Spleen (tissue), 11 donors: ENCODE measurements around the gene MCOLN1. TPM values are rescaled to one million over a fixed set of nuclear protein-coding genes. Genes with fewer than 3 reads are reported as not detected.
"Not testable (repeated sequence)": the region's sequence is repeated elsewhere in the genome, so short reads cannot be mapped to it uniquely, and the experiment has no call there.

Experiments used
- DNase-seq: peaks from one replicate; pipeline ENCODE4 v3.0.0-alpha.2; 2020
- H3K27ac ChIP-seq, 8 donors: fragments of 200-600 bp; sonication (generic) in 7 of 8; 1 replicate in 4 of 8; 2 replicates in 4 of 8; pipeline versions ENCODE4 v1.5.0 to v1.8.0; 2016 to 2021; ENCODE audit warnings: inconsistent platforms in 4 of 8, mild to moderate bottlenecking in 4 of 8, moderate library complexity in 1 of 8
- H3K27me3 ChIP-seq, 7 donors: fragments of 200-600 bp; sonication (generic) in 6 of 7; replicated peaks in 1 of 7; 1 replicate in 4 of 7; 2 replicates in 3 of 7; pipeline versions ENCODE4 v1.5.0 to v1.8.0; 2016 to 2021; ENCODE audit warnings: inconsistent platforms in 3 of 7, mild to moderate bottlenecking in 1 of 7
- H3K36me3 ChIP-seq, 6 donors: fragments of 200-600 bp; sonication (generic) in 5 of 6; 1 replicate in 4 of 6; 2 replicates in 2 of 6; pipeline versions ENCODE4 v1.5.0 to v1.8.0; 2016 to 2021; ENCODE audit warnings: inconsistent platforms in 2 of 6
- H3K4me1 ChIP-seq, 6 donors: fragments of 200-600 bp; sonication (generic) in 5 of 6; 1 replicate in 3 of 6; 2 replicates in 3 of 6; pipeline versions ENCODE4 v1.5.0 to v1.8.0; 2016 to 2021; ENCODE audit warnings: inconsistent platforms in 3 of 6
- H3K4me3 ChIP-seq, 8 donors: fragments of 200-600 bp; sonication (generic) in 7 of 8; 1 replicate in 4 of 8; 2 replicates in 4 of 8; pipeline versions ENCODE4 v1.5.0 to v1.8.0; 2016 to 2021; ENCODE audit warnings: inconsistent platforms in 4 of 8, mild to moderate bottlenecking in 4 of 8, moderate library complexity in 2 of 8
- H3K9me3 ChIP-seq, 8 donors: fragments of 200-600 bp; sonication (generic) in 7 of 8; 1 replicate in 4 of 8; 2 replicates in 4 of 8; pipeline versions ENCODE4 v1.5.0 to v1.8.0; 2016 to 2021; ENCODE audit warnings: inconsistent platforms in 4 of 8
- CTCF ChIP-seq, 11 experiments: fragments of 200-600 bp in 7 of 11; fragments of 450-650 bp in 4 of 11; sonication (generic) in 4 of 11; IDR thresholded peaks in 8 of 11; conservative IDR thresholded peaks in 3 of 11; 1 replicate in 7 of 11; 2 replicates in 4 of 11; pipeline versions ENCODE4 v1.4.0 to v1.8.0; 2016 to 2021; ENCODE audit warnings: antibody characterized with exemption in 11 of 11, inconsistent platforms in 4 of 11, mild to moderate bottlenecking in 1 of 11
- POLR2A ChIP-seq, 3 donors: fragments of 450-650 bp; IDR thresholded peaks; one replicate each; pipeline ENCODE4 v1.5.1; 2017; ENCODE audit warnings: antibody characterized with exemption in 3 of 3, mild to moderate bottlenecking in 1 of 3
- POLR2AphosphoS5 ChIP-seq, 3 donors: sonication (generic); formaldehyde crosslinking; IDR thresholded peaks; one replicate each; pipeline ENCODE4 v1.5.1; 2017; ENCODE audit warnings: antibody characterized with exemption in 3 of 3
- WGBS, 5 donors: extraction: QIAGEN DNeasy Blood & Tissue Kit in 3 of 5; methylation state at CpG; one replicate each; pipeline versions ENCODE4 v1.1.5 to v1.1.7; 2013 to 2018; 5-methylcytosine and 5-hydroxymethylcytosine counted together
- intact Hi-C: fragments of 100-400 bp; cut with DNase I; formaldehyde crosslinking; loops from one replicate; pipeline ENCODE4 v1.15.0; 2023; ENCODE audit warnings: low total_unique reads
- polyA plus RNA-seq, 3 donors: library from polyadenylated mRNA; stranded (reverse); fragments of 200-250 nt; gene quantifications; one replicate each; pipeline ENCODE4 v1.2.1, GENCODE V29; 2013
- total RNA-seq, 7 donors: library from RNA; depleted of rRNA in 3 of 7; stranded (reverse); fragments of >200 nt in 3 of 7; fragmentation: NEBNext Ultra II Directional in 4 of 7; extraction: Animal tissue kit (Norgen Biotek cat#: 25700) in 4 of 7; gene quantifications; one replicate each; pipeline versions ENCODE4 v1.1.0 to v1.2.1, GENCODE V29; 2016 to 2021
- donor health status: healthy with polysubstance abuse.
- donor health status: DM: no; HTN: no; CAD: no; lungs with moderate emphysema.
- donor health status: DM: no; HTN: no; CAD: no.
- donor health status: Bipolar disorder and iron deficiency.
- donor health status: healthy.
- donor health status: DM: no; HTN: no; CAD: no.
- donor health status: DM: yes; HTN: yes; CAD: no.

Gene MCOLN1
- total and polyA plus RNA-seq, 10 donors = 25.1 to 166 (median 117) TPM

- TF ChIP-seq POLR2A (IDR thresholded peaks at IDR 0.05) (no peak), POLR2AphosphoS5 (IDR thresholded peaks at IDR 0.05) (no peak), CTCF (IDR thresholded peaks at IDR 0.05 in 8 of 11, conservative IDR thresholded peaks at IDR 0.05 in 3 of 11) (no peak)
- H3K4me1 ChIP-seq = peaks cover 0 to 6% (median 5%) of the 10 kb centered on the region in 6 donors
- no peaks in the 10 kb centered on the region for H3K9me3 ChIP-seq
- H3K36me3 ChIP-seq = no peaks in the 10 kb centered on the region
- WGBS, 5 donors = 81 to 90% (median 90%) methylated on average over 5 of the region's 5 CpGs
- intact Hi-C loops = no loop called here
- no peak for DNase-seq
- H3K27me3 ChIP-seq = no peaks in the 10 kb centered on the region
- H3K27ac ChIP-seq = no peak overlapping the region
- H3K4me3 ChIP-seq = no peak overlapping the region
These were observed 48.3 kb downstream of the MCOLN1 start for GRCh38 chr19:7570761-7571160.

GRCh38 chr19:7575434-7576040 is 53.1 kb downstream of the MCOLN1 start:
- no peak overlapping the region for H3K27ac ChIP-seq
- 61 to 78% (median 68%) methylated on average over 9 of the region's 9 CpGs for WGBS, 5 donors
- peaks cover 0 to 6% (median 0%) of the 10 kb centered on the region in 7 donors for H3K27me3 ChIP-seq
- no peaks in the 10 kb centered on the region for H3K9me3 ChIP-seq
- H3K4me1 ChIP-seq = no peaks in the 10 kb centered on the region
- H3K36me3 ChIP-seq = no peaks in the 10 kb centered on the region
- TF ChIP-seq POLR2AphosphoS5 (IDR thresholded peaks at IDR 0.05) (no peak), POLR2A (IDR thresholded peaks at IDR 0.05) (no peak), CTCF (IDR thresholded peaks at IDR 0.05 in 8 of 11, conservative IDR thresholded peaks at IDR 0.05 in 3 of 11) (no peak)
- DNase-seq = no peak
- intact Hi-C loops = no loop called here
- H3K4me3 ChIP-seq = no peak overlapping the region

- intact Hi-C loops, H3K9me3 ChIP-seq, H3K36me3 ChIP-seq, H3K27ac ChIP-seq, DNase-seq, H3K4me1 ChIP-seq, H3K4me3 ChIP-seq, H3K27me3 ChIP-seq: not testable (repeated sequence)
- WGBS, 5 donors = 88 to 100% (median 95%) methylated on average over 1 of the region's 1 CpG
These were observed 55.0 kb downstream of the MCOLN1 start for GRCh38 chr19:7577422-7577821.

GRCh38 chr19:7578127-7578526 is 55.7 kb downstream of the MCOLN1 start:
- whole genome bisulfite sequencing, 5 donors = 65 to 77% (median 68%) methylated on average over 6 of the region's 6 CpGs
- H3K36me3 ChIP-seq = no peaks in the 10 kb centered on the region
- no peaks in the 10 kb centered on the region for H3K4me1 ChIP-seq
- peaks cover 0 to 6% (median 0%) of the 10 kb centered on the region in 7 donors for H3K27me3 ChIP-seq
- TF ChIP-seq POLR2A (IDR thresholded peaks at IDR 0.05) (no peak), POLR2AphosphoS5 (IDR thresholded peaks at IDR 0.05) (no peak), CTCF (IDR thresholded peaks at IDR 0.05 in 8 of 11, conservative IDR thresholded peaks at IDR 0.05 in 3 of 11) (no peak)
- no peak overlapping the region for H3K27ac ChIP-seq
- intact Hi-C loops = no loop called here
- no peak overlapping the region for H3K4me3 ChIP-seq
- H3K9me3 ChIP-seq = no peaks in the 10 kb centered on the region
- DNase-seq = no peak

- intact Hi-C loops = no loop called here
- TF ChIP-seq POLR2A (IDR thresholded peaks at IDR 0.05) (no peak), POLR2AphosphoS5 (IDR thresholded peaks at IDR 0.05) (no peak), CTCF (IDR thresholded peaks at IDR 0.05 in 8 of 11, conservative IDR thresholded peaks at IDR 0.05 in 3 of 11) (no peak)
- no peak for DNase-seq
- Histone ChIP-seq H3K4me1 (no peaks in the 10 kb centered on the region), H3K4me3 (no peak overlapping the region), H3K27ac (no peak overlapping the region), H3K36me3 (no peaks in the 10 kb centered on the region), H3K27me3 (peaks cover 0 to 6% (median 0%) of the 10 kb centered on the region in 7 donors), H3K9me3 (no peaks in the 10 kb centered on the region)
- 69 to 79% (median 75%) methylated on average over 6 of the region's 6 CpGs for WGBS, 5 donors
These were observed 56.8 kb downstream of the MCOLN1 start for GRCh38 chr19:7579182-7579581.
